Effector memory CD4-positive, alpha-beta T cell (primary cell): ENCODE results near the gene ADAM19.

Experiments used
- DNase-seq, 3 donors: peaks; one replicate each; pipeline ENCODE4 v3.0.0-alpha.2; 2020
- H3K27ac ChIP-seq: 2 replicates; pipeline ENCODE4 v1.7.0; 2013; ENCODE audit warnings: mild to moderate bottlenecking, low read length, moderate library complexity; ENCODE audit not compliant: insufficient read depth, poor library complexity, severe bottlenecking
- H3K27me3 ChIP-seq: replicated peaks from 2 replicates; pipeline ENCODE4 v1.7.0; 2013; ENCODE audit warnings: mild to moderate bottlenecking, low read length; ENCODE audit not compliant: insufficient read depth, control insufficient read depth, poor library complexity, severe bottlenecking
- H3K36me3 ChIP-seq: 2 replicates; pipeline ENCODE4 v1.7.0; 2013; ENCODE audit warnings: mild to moderate bottlenecking, low read length, moderate library complexity; ENCODE audit not compliant: control insufficient read depth, insufficient read depth
- H3K4me1 ChIP-seq: 2 replicates; pipeline ENCODE4 v1.7.0; 2013; ENCODE audit warnings: low read length, mild to moderate bottlenecking; ENCODE audit not compliant: control insufficient read depth, insufficient read depth, poor library complexity, severe bottlenecking
- H3K4me3 ChIP-seq: 2 replicates; pipeline ENCODE4 v1.7.0; 2013; ENCODE audit warnings: low read length, low read depth, mild to moderate bottlenecking; ENCODE audit not compliant: insufficient read depth, poor library complexity, severe bottlenecking
- H3K9me3 ChIP-seq: 2 replicates; pipeline ENCODE4 v1.7.0; 2013; ENCODE audit warnings: mild to moderate bottlenecking, low read length, moderate library complexity; ENCODE audit not compliant: control insufficient read depth

The ADAM19 gene

DNA sequence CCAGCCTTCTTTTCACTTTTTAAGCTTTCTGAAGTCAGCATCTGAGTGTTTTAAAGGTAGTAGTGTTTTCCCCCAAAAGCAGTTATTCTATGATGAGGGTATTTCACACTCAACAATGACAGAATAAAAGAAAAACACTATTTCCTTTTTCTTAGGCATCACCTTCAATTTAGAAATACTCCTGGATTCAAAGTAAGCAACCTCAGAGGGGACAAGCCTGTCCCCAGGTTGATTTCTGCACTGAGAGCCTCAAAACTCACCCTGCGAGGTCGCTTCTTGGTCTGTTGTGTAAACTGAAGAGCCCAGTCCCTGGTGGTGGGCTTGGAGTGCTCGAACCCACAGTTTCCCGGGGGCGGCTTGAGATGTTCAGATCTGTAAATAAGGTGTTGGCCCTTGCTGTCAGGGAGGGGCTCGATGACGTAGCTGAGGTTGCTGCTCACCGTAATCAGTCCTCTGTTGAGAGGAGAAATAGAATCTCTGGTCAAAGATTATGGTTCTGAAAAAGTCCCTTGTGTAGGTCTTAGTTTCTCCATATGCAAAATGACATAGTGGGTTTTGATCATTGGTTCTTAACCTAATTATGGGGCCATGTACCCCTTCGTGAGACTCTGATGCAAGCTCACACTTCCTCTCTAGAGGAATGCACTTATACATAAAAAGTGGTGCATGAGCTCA, 55.9 kb downstream of the ADAM19 start:
- no peak for DNase-seq
- Histone ChIP-seq H3K4me1 (peaks cover 5% of the 10 kb centered on the region), H3K27ac (no peak overlapping the region), H3K9me3 (no peaks in the 10 kb centered on the region), H3K36me3 (peaks cover 55% of the 10 kb centered on the region), H3K4me3 (no peak overlapping the region), H3K27me3 (no peaks in the 10 kb centered on the region)

- Histone ChIP-seq H3K27ac (no peak overlapping the region), H3K36me3 (peaks cover 54% of the 10 kb centered on the region)
- no peak for DNase-seq
Measured at GRCh38 chr5:157518963-157519362, 56.6 kb downstream of the ADAM19 start.

GRCh38 chr5:157516626-157517325, 58.8 kb downstream of the ADAM19 start:
- Histone ChIP-seq H3K4me3 (no peak overlapping the region), H3K36me3 (peaks cover 63% of the 10 kb centered on the region), H3K27me3 (no peaks in the 10 kb centered on the region), H3K27ac (no peak overlapping the region), H3K9me3 (no peaks in the 10 kb centered on the region), H3K4me1 (peaks cover 5% of the 10 kb centered on the region)
- DNase-seq: no peak

More at GRCh38 chr5:157518963-157519362, 56.6 kb downstream of the ADAM19 start:
- no peak overlapping the region for H3K4me3 ChIP-seq
- peaks cover 5% of the 10 kb centered on the region for H3K4me1 ChIP-seq
- no peaks in the 10 kb centered on the region for H3K9me3 ChIP-seq
- H3K27me3 ChIP-seq: no peaks in the 10 kb centered on the region

GRCh38 chr5:157516006-157516405, 59.6 kb downstream of the ADAM19 start:
- DNase-seq: no peak
- no peaks in the 10 kb centered on the region for H3K9me3 ChIP-seq
- no peak overlapping the region for H3K27ac ChIP-seq
- peaks cover 63% of the 10 kb centered on the region for H3K36me3 ChIP-seq
- no peak overlapping the region for H3K4me3 ChIP-seq
- no peaks in the 10 kb centered on the region for H3K27me3 ChIP-seq
- peaks cover 5% of the 10 kb centered on the region for H3K4me1 ChIP-seq

DNA sequence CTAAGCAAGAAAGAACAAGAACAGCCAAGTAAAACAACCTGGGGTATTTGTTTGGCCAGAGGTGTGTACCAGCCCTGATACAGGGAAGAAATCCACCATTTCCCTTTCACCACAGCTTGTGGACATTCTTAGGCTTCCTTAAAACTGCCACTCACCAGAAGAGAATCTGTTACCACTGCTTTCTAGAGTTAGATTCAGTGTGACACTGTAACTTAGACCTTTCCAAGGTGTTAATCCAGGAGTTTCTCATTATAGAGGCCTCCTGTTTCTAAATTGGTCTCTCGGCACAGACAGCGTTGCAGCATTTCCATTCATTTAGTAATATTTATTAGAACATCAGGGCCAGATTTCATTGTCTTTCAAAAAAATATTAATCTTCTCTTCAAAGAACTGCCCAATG, 60.6 kb downstream of the ADAM19 start:
- H3K9me3 ChIP-seq: no peaks in the 10 kb centered on the region
- H3K36me3 ChIP-seq: peaks cover 63% of the 10 kb centered on the region

DNA sequence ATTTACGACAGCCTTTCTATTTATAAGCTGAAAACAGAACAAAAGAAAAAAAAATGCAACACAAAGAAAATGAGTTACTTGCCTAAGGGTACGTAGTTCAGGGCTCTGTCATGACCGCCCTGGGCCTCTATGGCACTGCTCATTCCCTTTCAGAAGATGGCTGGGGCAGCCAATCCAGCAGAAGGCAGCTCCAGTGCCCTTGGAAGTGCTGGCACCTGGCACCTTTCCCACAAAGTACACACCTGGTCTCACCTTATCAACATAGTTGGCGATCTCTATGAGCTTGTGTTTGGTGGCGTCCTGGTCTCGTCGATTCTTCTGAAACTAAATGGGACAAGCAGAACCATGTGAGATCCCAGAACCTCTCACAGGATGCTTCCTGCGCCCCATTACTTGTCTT, 62.4 kb downstream of the ADAM19 start:
- H3K27me3 ChIP-seq: no peaks in the 10 kb centered on the region
- no peak overlapping the region for H3K27ac ChIP-seq
- peaks cover 62% of the 10 kb centered on the region for H3K36me3 ChIP-seq
- H3K9me3 ChIP-seq: no peaks in the 10 kb centered on the region
- DNase-seq: no peak
- no peak overlapping the region for H3K4me3 ChIP-seq
- H3K4me1 ChIP-seq: no peaks in the 10 kb centered on the region

More for the DNA sequence above, 60.6 kb downstream of the ADAM19 start:
- H3K27me3 ChIP-seq: no peaks in the 10 kb centered on the region
- no peak overlapping the region for H3K27ac ChIP-seq
- DNase-seq: no peak
- no peaks in the 10 kb centered on the region for H3K4me1 ChIP-seq
- H3K4me3 ChIP-seq: no peak overlapping the region

GRCh38 chr5:157511651-157512644, 63.6 kb downstream of the ADAM19 start:
- Histone ChIP-seq H3K27me3 (no peaks in the 10 kb centered on the region), H3K4me1 (no peaks in the 10 kb centered on the region), H3K4me3 (no peak overlapping the region), H3K27ac (no peak overlapping the region), H3K36me3 (peaks cover 56% of the 10 kb centered on the region), H3K9me3 (no peaks in the 10 kb centered on the region)
- peak in 2 of 3 donors; percentile 6 to 11 for DNase-seq

GRCh38 chr5:157510682-157511081, 64.9 kb downstream of the ADAM19 start:
- Histone ChIP-seq H3K9me3 (no peaks in the 10 kb centered on the region), H3K4me1 (no peaks in the 10 kb centered on the region), H3K36me3 (peaks cover 47% of the 10 kb centered on the region), H3K4me3 (no peak overlapping the region), H3K27me3 (no peaks in the 10 kb centered on the region), H3K27ac (no peak overlapping the region)
- DNase-seq: no peak

DNA sequence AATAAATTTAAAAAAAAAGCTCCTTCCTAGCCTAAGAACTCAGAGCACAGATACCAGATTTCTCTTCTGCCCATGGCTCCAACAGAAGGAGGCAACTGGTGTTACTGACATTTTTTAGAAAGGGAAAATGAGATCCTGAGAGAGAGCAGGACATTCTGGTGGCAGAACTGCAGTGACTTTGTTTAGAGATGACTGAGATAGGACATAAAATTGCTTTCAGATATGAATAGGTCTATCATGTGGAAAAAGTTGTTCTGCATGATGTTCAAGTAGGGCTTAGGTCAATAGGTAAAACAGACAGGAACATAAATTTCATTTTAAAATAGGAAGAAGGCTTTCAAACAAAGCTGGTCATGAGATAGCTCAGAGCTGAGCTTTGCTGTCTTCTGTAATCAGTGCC, 66.0 kb downstream of the ADAM19 start:
- no peaks in the 10 kb centered on the region for H3K9me3 ChIP-seq
- H3K27ac ChIP-seq: no peak overlapping the region
- no peak for DNase-seq
- no peak overlapping the region for H3K4me3 ChIP-seq
- peaks cover 45% of the 10 kb centered on the region for H3K36me3 ChIP-seq
- H3K4me1 ChIP-seq: no peaks in the 10 kb centered on the region
- H3K27me3 ChIP-seq: no peaks in the 10 kb centered on the region
